Heart left ventricle (tissue), 13 donors: Measurements from ENCODE around the gene IMMP2L.

ENCODE experiments used
- CTCF ChIP-seq, 12 donors: fragments of 200-600 bp; sonication (generic) in 4 of 12; IDR thresholded peaks; one replicate each; pipeline versions ENCODE4 v1.5.0 to v1.8.0; 2018 to 2022; ENCODE audit warnings: antibody characterized with exemption in 12 of 12, mild to moderate bottlenecking in 5 of 12
- POLR2A ChIP-seq, 2 donors: fragments of 450-650 bp; IDR thresholded peaks; one replicate each; pipeline ENCODE4 v1.6.1; 2017; ENCODE audit warnings: antibody characterized with exemption in 2 of 2, mild to moderate bottlenecking in 2 of 2, moderate library complexity in 2 of 2
- donor health status: ischemic (EF 13 %, LVEDD 7.1; RV severe dilation, severe dysfunction).
- donor health status: DM: no; HTN: yes; CAD: no.
- donor health status: DM: no; HTN: no; CAD: no.
- donor health status: ischemic (EF 25% LVEDD 6.9; RV normal size, moderate dysfunction).
- donor health status: ischemic (EF 25% LVEDD 5.7; RV mildly dilated, moderate dysfunction).
- donor health status: ischemic (EF 35%, LVEDD 5.7; RV mildly dilated, moderate dysfunction).
- donor health status: nonischemic (EF 11% LVEDD 7.7; RV severe dilation, severe dysfunction).
- donor health status: DM: yes; HTN: yes; CAD: no.
- donor health status: PGD.
- donor health status: ischemic (EF 29% LVEDD 5.4; RV normal size, mild dysfunction).
- donor health status: nonischemic (EF 23%, LVEDD 6.1; RV moderate dilation, normal function).

GRCh38 chr7:111408724-111409123 is 153.6 kb downstream of the IMMP2L start:
- TF ChIP-seq CTCF (IDR thresholded peaks at IDR 0.05) (no peak), POLR2A (IDR thresholded peaks at IDR 0.05) (no peak)
